GM12878 (cell line): Measurements from ENCODE around the gene MLIP. TPM values are rescaled to one million over a fixed set of nuclear protein-coding genes. Genes with fewer than 3 reads are reported as not detected.

ENCODE experiments used
- ATAC-seq: fragments of 200-7000 bp; cut with Tn5 transposase; 3 replicates; pipeline ENCODE4 v1.9.1; 2020; ENCODE audit warnings: mild to moderate bottlenecking, moderate library complexity
- BruUV-seq: library from RNA; stranded (reverse); fragments of 400-500 nt; replicated peaks from 2 replicates; lab custom pipeline; 2021; lab: Mats Ljungman, UMichigan
- CTCF ChIA-PET: fragments of 300-600 bp; sonication (Branson Sonifier 250); formaldehyde crosslinking; extraction: SDS; loops from one replicate; lab custom pipeline; 2021; ENCODE audit warnings: inconsistent platforms; lab: Yijun Ruan, JAX
- POLR2A ChIA-PET: fragments of 350-600 bp; formaldehyde crosslinking; extraction: SDS; loops from one replicate; lab custom pipeline; 2021; ENCODE audit warnings: inconsistent platforms; lab: Charles Lee
- RAD21 ChIA-PET: fragments of 300-600 bp; sonication (Branson Sonifier 250); formaldehyde crosslinking; loops from one replicate; lab custom pipeline; 2023; ENCODE audit warnings: antibody characterized with exemption; ENCODE audit not compliant: unreplicated experiment; lab: Charles Lee
- SMC1A ChIA-PET: fragments of 300-600 bp; sonication (Branson Sonifier 250); formaldehyde crosslinking; loops from one replicate; lab custom pipeline; 2023; ENCODE audit not compliant: unreplicated experiment, uncharacterized antibody; lab: Charles Lee
- DNase-seq: peaks from one replicate; pipeline ENCODE4 v3.0.0-alpha.2; 2011; ENCODE audit warnings: low read depth, low spot score
- FAIRE-seq: peaks from 3 replicates; lab custom pipeline; 2011; peaks lifted over from hg19 to GRCh38; lab: Jason Lieb, UNC
- H2AFZ ChIP-seq: 2 replicates; pipeline ENCODE4 v1.6.0; 2011; ENCODE audit warnings: low read depth, low read length, control low read depth; ENCODE audit not compliant: control insufficient read depth
- H3K27ac ChIP-seq: 2 replicates; pipeline ENCODE4 v1.5.1; 2011; ENCODE audit warnings: control low read depth; ENCODE audit not compliant: control insufficient read depth, insufficient read depth
- H3K27me3 ChIP-seq, 2 experiments: replicated peaks in 1 of 2; 2 replicates each; pipeline versions ENCODE4 v1.6.0 to v1.6.1; 2011; ENCODE audit warnings: low read length in 1 of 2; ENCODE audit not compliant: control insufficient read depth in 2 of 2, insufficient read depth in 2 of 2
- H3K36me3 ChIP-seq, 2 experiments: 2 replicates each; pipeline ENCODE4 v1.5.1; 2011; ENCODE audit warnings: low read length in 1 of 2; ENCODE audit not compliant: control insufficient read depth in 2 of 2, insufficient read depth in 2 of 2
- H3K4me1 ChIP-seq: 2 replicates; pipeline ENCODE4 v1.6.1; 2011; ENCODE audit warnings: mild to moderate bottlenecking, low read length, moderate library complexity, mixed read lengths; ENCODE audit not compliant: control insufficient read depth, insufficient read depth
- H3K4me2 ChIP-seq: 2 replicates; pipeline ENCODE4 v1.6.0; 2011; ENCODE audit warnings: control low read depth; ENCODE audit not compliant: control insufficient read depth, insufficient read depth
- H3K4me3 ChIP-seq: fragments of 200-600 bp; sonication (generic); 2 replicates; pipeline ENCODE4 v1.5.1; 2016
- H3K79me2 ChIP-seq: 2 replicates; pipeline ENCODE4 v1.6.0; 2011; ENCODE audit warnings: low read length; ENCODE audit not compliant: control insufficient read depth, insufficient read depth
- H3K9ac ChIP-seq: 2 replicates; pipeline ENCODE4 v1.8.0; 2011; ENCODE audit warnings: low read length, control low read depth, mixed read lengths; ENCODE audit not compliant: control insufficient read depth, insufficient read depth
- H3K9me3 ChIP-seq: replicated peaks from 3 replicates; pipeline ENCODE4 v1.5.1; 2011; ENCODE audit warnings: mild to moderate bottlenecking, low read length; ENCODE audit not compliant: control insufficient read depth, insufficient read depth
- H4K20me1 ChIP-seq: 2 replicates; pipeline ENCODE4 v1.6.0; 2011; ENCODE audit not compliant: control insufficient read depth, insufficient read depth
- ASH2L ChIP-seq: fragments of 300-600, 200-600 bp; sonication (generic); IDR thresholded peaks from 2 replicates; pipeline ENCODE4 v1.6.1; 2017; ENCODE audit warnings: low read depth, mild to moderate bottlenecking, borderline replicate concordance
- BCL11A ChIP-seq: IDR thresholded peaks from 2 replicates; pipeline ENCODE4 v1.6.1; 2011; ENCODE audit warnings: low read depth, low read length
- CBFB ChIP-seq: IDR thresholded peaks from 2 replicates; pipeline ENCODE4 v1.6.1; 2016; ENCODE audit warnings: antibody characterized with exemption, low read depth
- CEBPB ChIP-seq, 2 experiments: fragments of 150-350 bp in 1 of 2; IDR thresholded peaks; 2 replicates each; pipeline ENCODE4 v1.6.1; 2012 to 2014; ENCODE audit warnings: low read depth in 2 of 2, low read length in 2 of 2, borderline replicate concordance in 1 of 2, inconsistent platforms in 1 of 2
- IRF4 ChIP-seq: IDR thresholded peaks from 2 replicates; pipeline ENCODE4 v1.6.1; 2011; ENCODE audit warnings: low read depth, low read length
- NR2C1 ChIP-seq: fragments of 450-650 bp; IDR thresholded peaks from 2 replicates; pipeline ENCODE4 v1.6.1; 2017; ENCODE audit warnings: antibody characterized with exemption, mild to moderate bottlenecking, moderate library complexity
- PML ChIP-seq: IDR thresholded peaks from 2 replicates; pipeline ENCODE4 v1.6.1; 2012; ENCODE audit warnings: low read length, inconsistent platforms
- POLR2AphosphoS2 ChIP-seq: IDR thresholded peaks from 2 replicates; pipeline ENCODE4 v1.6.1; 2011; ENCODE audit warnings: low read depth, mild to moderate bottlenecking, low read length, improper control_type of control experiment, moderate library complexity
- RB1 ChIP-seq: fragments of 450-650 bp; formaldehyde crosslinking; IDR thresholded peaks from 2 replicates; pipeline ENCODE4 v1.6.1; 2017; ENCODE audit warnings: mild to moderate bottlenecking, borderline replicate concordance
- SRF ChIP-seq, 2 experiments: IDR thresholded peaks; 2 replicates each; pipeline ENCODE4 v1.6.1; 2011; ENCODE audit warnings: low read depth in 2 of 2, low read length in 2 of 2, mild to moderate bottlenecking in 1 of 2, moderate library complexity in 1 of 2
- TBL1XR1 ChIP-seq: IDR thresholded peaks from 2 replicates; pipeline ENCODE4 v1.6.1; 2012; ENCODE audit warnings: low read depth, low read length, improper control_type of control experiment
- YY1 ChIP-seq: IDR thresholded peaks from 2 replicates; pipeline ENCODE4 v1.6.1; 2011; ENCODE audit warnings: low read depth, mild to moderate bottlenecking, low read length
- ZNF274 ChIP-seq: IDR thresholded peaks from one replicate; pipeline ENCODE4 v1.8.0; 2011; ENCODE audit not compliant: insufficient read length, insufficient read depth
- WGBS: methylation state at CpG from one replicate; pipeline ENCODE4 v1.1.6; 2016; ENCODE audit warnings: low lambda C conversion rate; ENCODE audit not compliant: insufficient replicate concordance, insufficient coverage; ENCODE audit errors: missing lambda C conversion rate; 5-methylcytosine and 5-hydroxymethylcytosine counted together
- in situ Hi-C: fragments of 300-500 bp; cut with MboI; formaldehyde crosslinking; loops from 9 replicates; pipeline ENCODE4 v1.14.3; 2018; ENCODE audit warnings: mixed read lengths
- intact Hi-C: fragments of 100-400 bp; cut with micrococcal nuclease; formaldehyde crosslinking; loops from one replicate; pipeline ENCODE4 v1.14.2; 2022; ENCODE audit not compliant: unreplicated experiment
- polyA plus RNA-seq, 11 experiments: library from polyadenylated mRNA; depleted of rRNA in 4 of 11; unstranded in 6 of 11; stranded (reverse) in 5 of 11; fragments of >200 nt; fragmentation: Nextera tagmentation in 4 of 11; fragmentation: Illumina TruSeq in 1 of 11; extraction: Ambion mirVana in 4 of 11; extraction: Trizol in 1 of 11; gene quantifications; 1 replicate in 1 of 11; 2 replicates in 10 of 11; pipeline versions ENCODE4 v1.2.1 to v1.2.3, GENCODE V29; 2011 to 2016; ENCODE audit warnings: inconsistent platforms in 2 of 11, missing spikeins in 2 of 11, low read depth in 1 of 11
- total RNA-seq, 4 experiments: library from RNA; depleted of rRNA in 3 of 4; stranded (reverse); fragments of >200 nt in 3 of 4; fragmentation: Illumina TruSeq in 1 of 4; extraction: Trizol in 1 of 4; gene quantifications; 2 replicates each; pipeline versions ENCODE4 v1.2.1 to v1.2.3, GENCODE V29; 2013 to 2021
- TF ChIP-seq, protein P1 (sequence below): fragments of 450-650 bp; IDR thresholded peaks from 2 replicates; pipeline ENCODE4 v1.6.1; 2014; ENCODE audit warnings: mild to moderate bottlenecking
- TF ChIP-seq, protein P2 (sequence below): IDR thresholded peaks from 2 replicates; pipeline ENCODE4 v1.6.1; 2012; ENCODE audit warnings: mild to moderate bottlenecking, low read depth, low read length

Gene MLIP
- total and polyA plus RNA-seq, 10 of the 15 experiments (the other 5 are each of a cell fraction or from before 2014, with no cell fraction given), result not detected

DNA sequence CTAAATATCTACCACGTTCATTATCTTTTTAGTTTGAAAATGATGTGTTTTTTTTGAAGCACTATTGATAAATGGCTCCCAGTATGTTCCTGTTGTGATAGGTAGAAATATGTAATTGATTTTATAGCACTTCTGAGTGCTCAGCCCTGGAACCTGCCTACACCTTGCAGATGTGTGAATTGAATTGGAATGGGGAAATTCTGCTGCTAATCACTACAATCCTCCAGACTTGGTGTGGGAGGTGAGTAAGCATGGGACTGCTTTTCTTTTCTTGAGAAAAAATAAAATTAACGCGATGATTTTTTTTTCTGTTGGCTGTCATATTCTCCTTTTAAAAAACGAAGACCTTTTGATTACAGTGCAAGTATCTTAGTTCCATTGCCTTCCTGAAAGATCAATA lies 37.1 kb upstream of the MLIP start:
- no peaks in the 10 kb centered on the region for H3K79me2 ChIP-seq
- ChIA-PET RAD21 (no interaction called here), POLR2A (no interaction called here), SMC1A (no interaction called here), CTCF (no interaction called here)
- H3K9ac ChIP-seq, result no peak overlapping the region
- H3K27ac ChIP-seq, result no peak overlapping the region
- no peak overlapping the region for H3K4me3 ChIP-seq
- no peak overlapping the region for H2AFZ ChIP-seq
- no peaks in the 10 kb centered on the region for H3K27me3 ChIP-seq
- intact Hi-C loops (no loop called here), in situ Hi-C loops (no loop called here)
- ATAC-seq (no peak), FAIRE-seq (no peak), DNase-seq (no peak)
- H3K4me1 ChIP-seq, result no peaks in the 10 kb centered on the region
- H3K4me2 ChIP-seq, result no peak overlapping the region
- H3K36me3 ChIP-seq, result no peaks in the 10 kb centered on the region
- H4K20me1 ChIP-seq, result no peaks in the 10 kb centered on the region
- WGBS, result 56% methylated on average over 4 of the region's 4 CpGs
- no TSS peak for BruUV-seq
- TF ChIP-seq CBFB, result no peak
- TF ChIP-seq YY1, result no peak
- TF ChIP-seq CEBPB (IDR thresholded peaks at IDR 0.05; ENCODE audit: borderline replicate concordance in 1 of 2, low read depth in 2 of 2, low read length in 2 of 2), result no peak
- TF ChIP-seq, protein P1, sequence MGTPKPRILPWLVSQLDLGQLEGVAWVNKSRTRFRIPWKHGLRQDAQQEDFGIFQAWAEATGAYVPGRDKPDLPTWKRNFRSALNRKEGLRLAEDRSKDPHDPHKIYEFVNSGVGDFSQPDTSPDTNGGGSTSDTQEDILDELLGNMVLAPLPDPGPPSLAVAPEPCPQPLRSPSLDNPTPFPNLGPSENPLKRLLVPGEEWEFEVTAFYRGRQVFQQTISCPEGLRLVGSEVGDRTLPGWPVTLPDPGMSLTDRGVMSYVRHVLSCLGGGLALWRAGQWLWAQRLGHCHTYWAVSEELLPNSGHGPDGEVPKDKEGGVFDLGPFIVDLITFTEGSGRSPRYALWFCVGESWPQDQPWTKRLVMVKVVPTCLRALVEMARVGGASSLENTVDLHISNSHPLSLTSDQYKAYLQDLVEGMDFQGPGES, result no peak
- no peak for TF ChIP-seq IRF4
- TF ChIP-seq ZNF274, result no peak
- TF ChIP-seq SRF (IDR thresholded peaks at IDR 0.05; ENCODE audit: low read depth in 2 of 2, low read length in 2 of 2), result no peak
- no peak for TF ChIP-seq RB1
- TF ChIP-seq, protein P2, sequence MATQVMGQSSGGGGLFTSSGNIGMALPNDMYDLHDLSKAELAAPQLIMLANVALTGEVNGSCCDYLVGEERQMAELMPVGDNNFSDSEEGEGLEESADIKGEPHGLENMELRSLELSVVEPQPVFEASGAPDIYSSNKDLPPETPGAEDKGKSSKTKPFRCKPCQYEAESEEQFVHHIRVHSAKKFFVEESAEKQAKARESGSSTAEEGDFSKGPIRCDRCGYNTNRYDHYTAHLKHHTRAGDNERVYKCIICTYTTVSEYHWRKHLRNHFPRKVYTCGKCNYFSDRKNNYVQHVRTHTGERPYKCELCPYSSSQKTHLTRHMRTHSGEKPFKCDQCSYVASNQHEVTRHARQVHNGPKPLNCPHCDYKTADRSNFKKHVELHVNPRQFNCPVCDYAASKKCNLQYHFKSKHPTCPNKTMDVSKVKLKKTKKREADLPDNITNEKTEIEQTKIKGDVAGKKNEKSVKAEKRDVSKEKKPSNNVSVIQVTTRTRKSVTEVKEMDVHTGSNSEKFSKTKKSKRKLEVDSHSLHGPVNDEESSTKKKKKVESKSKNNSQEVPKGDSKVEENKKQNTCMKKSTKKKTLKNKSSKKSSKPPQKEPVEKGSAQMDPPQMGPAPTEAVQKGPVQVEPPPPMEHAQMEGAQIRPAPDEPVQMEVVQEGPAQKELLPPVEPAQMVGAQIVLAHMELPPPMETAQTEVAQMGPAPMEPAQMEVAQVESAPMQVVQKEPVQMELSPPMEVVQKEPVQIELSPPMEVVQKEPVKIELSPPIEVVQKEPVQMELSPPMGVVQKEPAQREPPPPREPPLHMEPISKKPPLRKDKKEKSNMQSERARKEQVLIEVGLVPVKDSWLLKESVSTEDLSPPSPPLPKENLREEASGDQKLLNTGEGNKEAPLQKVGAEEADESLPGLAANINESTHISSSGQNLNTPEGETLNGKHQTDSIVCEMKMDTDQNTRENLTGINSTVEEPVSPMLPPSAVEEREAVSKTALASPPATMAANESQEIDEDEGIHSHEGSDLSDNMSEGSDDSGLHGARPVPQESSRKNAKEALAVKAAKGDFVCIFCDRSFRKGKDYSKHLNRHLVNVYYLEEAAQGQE, result no peak
- TF ChIP-seq NR2C1, result no peak
- no peak for TF ChIP-seq BCL11A
- TF ChIP-seq POLR2AphosphoS2, result no peak
- TF ChIP-seq PML, result no peak
- TF ChIP-seq TBL1XR1, result no peak
- no peak for TF ChIP-seq ASH2L
- H3K9me3 ChIP-seq, result no peaks in the 10 kb centered on the region
